ENCODE data around the gene TMED6.
"Not testable (repeated sequence)": the region's sequence is repeated elsewhere in the genome, so short reads cannot be mapped to it uniquely, and the experiment has no call there.

DNA sequence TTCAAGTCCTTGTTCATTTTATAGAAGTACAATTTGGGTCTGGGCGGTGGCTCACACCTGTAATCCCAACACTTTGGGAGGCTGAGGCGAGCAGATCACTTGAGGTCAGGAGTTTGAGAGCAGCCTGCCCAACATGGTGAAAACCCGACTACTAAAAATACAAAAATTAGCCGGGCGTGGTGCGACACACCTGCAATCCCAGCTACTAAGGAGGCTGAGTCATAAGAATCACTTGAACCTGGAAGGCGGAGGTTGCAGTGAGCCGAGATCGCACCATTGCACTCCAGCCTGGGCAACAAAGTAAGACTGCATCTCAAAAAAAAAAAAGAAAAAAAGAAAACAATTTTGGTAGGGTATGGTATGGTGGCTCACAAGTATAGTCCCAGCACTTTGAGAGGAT lies 8.5 kb upstream of the TMED6 start:
- TF ChIP-seq, protein P1, sequence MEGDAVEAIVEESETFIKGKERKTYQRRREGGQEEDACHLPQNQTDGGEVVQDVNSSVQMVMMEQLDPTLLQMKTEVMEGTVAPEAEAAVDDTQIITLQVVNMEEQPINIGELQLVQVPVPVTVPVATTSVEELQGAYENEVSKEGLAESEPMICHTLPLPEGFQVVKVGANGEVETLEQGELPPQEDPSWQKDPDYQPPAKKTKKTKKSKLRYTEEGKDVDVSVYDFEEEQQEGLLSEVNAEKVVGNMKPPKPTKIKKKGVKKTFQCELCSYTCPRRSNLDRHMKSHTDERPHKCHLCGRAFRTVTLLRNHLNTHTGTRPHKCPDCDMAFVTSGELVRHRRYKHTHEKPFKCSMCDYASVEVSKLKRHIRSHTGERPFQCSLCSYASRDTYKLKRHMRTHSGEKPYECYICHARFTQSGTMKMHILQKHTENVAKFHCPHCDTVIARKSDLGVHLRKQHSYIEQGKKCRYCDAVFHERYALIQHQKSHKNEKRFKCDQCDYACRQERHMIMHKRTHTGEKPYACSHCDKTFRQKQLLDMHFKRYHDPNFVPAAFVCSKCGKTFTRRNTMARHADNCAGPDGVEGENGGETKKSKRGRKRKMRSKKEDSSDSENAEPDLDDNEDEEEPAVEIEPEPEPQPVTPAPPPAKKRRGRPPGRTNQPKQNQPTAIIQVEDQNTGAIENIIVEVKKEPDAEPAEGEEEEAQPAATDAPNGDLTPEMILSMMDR (IDR thresholded peaks at IDR 0.05; ENCODE audit: insufficient read depth, low read length, poor library complexity, severe bottlenecking), result not testable (repeated sequence)
- not testable (repeated sequence) for TF ChIP-seq EZH2phosphoT487 (conservative IDR thresholded peaks at IDR 0.05; ENCODE audit: low read length)

All from SU-DHL-6 (cell line).